CD4-positive, alpha-beta T cell (primary cell): ENCODE data around the gene NEK1. TPM values are rescaled to one million over a fixed set of nuclear protein-coding genes. Genes with fewer than 3 reads are reported as not detected.

Experiments
- ATAC-seq: fragments of 200-7000 bp; cut with Tn5 transposase; one replicate; pipeline ENCODE4 v1.10.0; 2022; ENCODE audit warnings: mild to moderate bottlenecking; ENCODE audit not compliant: poor library complexity
- CTCF ChIA-PET: fragments of 350-600 bp; sonication (Branson Sonifier 250); formaldehyde crosslinking; loops from one replicate; lab custom pipeline; 2021; ENCODE audit warnings: antibody characterized with exemption, inconsistent platforms; lab: Charles Lee
- POLR2A ChIA-PET: fragments of 350-600 bp; sonication (Branson Sonifier 250); formaldehyde crosslinking; loops from one replicate; lab custom pipeline; 2021; ENCODE audit warnings: antibody characterized with exemption, inconsistent platforms; lab: Charles Lee
- DNase-seq, 14 experiments: peaks; one replicate each; pipeline ENCODE4 v3.0.0-alpha.2; 2013 to 2020; ENCODE audit warnings: mixed read lengths in 2 of 14
- H3K27ac ChIP-seq, 2 donors: one replicate each; pipeline versions ENCODE4 v1.5.1 to v1.7.0; 2013; ENCODE audit warnings: low read length in 2 of 2, low read depth in 1 of 2, mild to moderate bottlenecking in 1 of 2
- H3K27me3 ChIP-seq, 2 experiments: 1 replicate in 1 of 2; 2 replicates in 1 of 2; pipeline versions ENCODE4 v1.6.1 to v1.7.0; 2013; ENCODE audit warnings: low read length in 2 of 2, control low read depth in 1 of 2, mild to moderate bottlenecking in 1 of 2, moderate library complexity in 1 of 2; ENCODE audit not compliant: insufficient read depth in 2 of 2, control insufficient read depth in 1 of 2
- H3K36me3 ChIP-seq: one replicate; pipeline ENCODE4 v1.6.1; 2013; ENCODE audit warnings: low read length, control low read depth; ENCODE audit not compliant: insufficient read depth
- H3K4me1 ChIP-seq: one replicate; pipeline ENCODE4 v1.6.1; 2013; ENCODE audit warnings: low read length, control low read depth; ENCODE audit not compliant: insufficient read depth
- H3K4me3 ChIP-seq: one replicate; pipeline ENCODE4 v1.5.1; 2013; ENCODE audit warnings: mild to moderate bottlenecking, low read length, moderate library complexity
- H3K9me3 ChIP-seq, 2 experiments: 1 replicate in 1 of 2; 2 replicates in 1 of 2; pipeline versions ENCODE4 v1.6.1 to v1.7.0; 2013; ENCODE audit warnings: low read length in 2 of 2, mild to moderate bottlenecking in 2 of 2, control low read depth in 1 of 2, moderate library complexity in 1 of 2; ENCODE audit not compliant: control insufficient read depth in 1 of 2, insufficient read depth in 1 of 2
- H3K27ac Mint-ChIP-seq: one replicate; pipeline ENCODE4 v1.8.0; 2020; ENCODE audit warnings: mixed read lengths
- H3K27me3 Mint-ChIP-seq: one replicate; pipeline ENCODE4 v1.8.0; 2021; ENCODE audit warnings: mixed read lengths
- H3K36me3 Mint-ChIP-seq: one replicate; pipeline ENCODE4 v1.8.0; 2021; ENCODE audit warnings: low read depth, mixed read lengths
- H3K4me1 Mint-ChIP-seq: one replicate; pipeline ENCODE4 v1.8.0; 2021; ENCODE audit warnings: low read depth, mixed read lengths
- H3K4me3 Mint-ChIP-seq: one replicate; pipeline ENCODE4 v1.8.0; 2020; ENCODE audit warnings: mild to moderate bottlenecking, mixed read lengths
- H3K9me3 Mint-ChIP-seq: one replicate; pipeline ENCODE4 v1.8.0; 2020; ENCODE audit warnings: mixed read lengths
- intact Hi-C, 2 experiments: fragments of 100-400 bp; cut with DNase I in 1 of 2; cut with micrococcal nuclease in 1 of 2; formaldehyde crosslinking; loops; one replicate each; pipeline versions ENCODE4 v1.15.1 to v1.9.0; 2023 to 2025; cut with DNase I, micrococcal nuclease
- total RNA-seq, 174 experiments: library from RNA in 2 of 174; stranded (reverse) in 2 of 174; gene quantifications; one replicate each; pipeline ENCODE4 v1.2.3 and lab custom pipeline; 2021 to 2026
- TF ChIP-seq, protein P1 (sequence below): fragments of 200-600 bp; IDR thresholded peaks from one replicate; pipeline ENCODE4 v1.8.0; 2022; ENCODE audit warnings: antibody characterized with exemption, mild to moderate bottlenecking

The NEK1 gene
- total RNA-seq, 2 experiments from 2014 or later, result 9.5 to 10.2 TPM

DNA sequence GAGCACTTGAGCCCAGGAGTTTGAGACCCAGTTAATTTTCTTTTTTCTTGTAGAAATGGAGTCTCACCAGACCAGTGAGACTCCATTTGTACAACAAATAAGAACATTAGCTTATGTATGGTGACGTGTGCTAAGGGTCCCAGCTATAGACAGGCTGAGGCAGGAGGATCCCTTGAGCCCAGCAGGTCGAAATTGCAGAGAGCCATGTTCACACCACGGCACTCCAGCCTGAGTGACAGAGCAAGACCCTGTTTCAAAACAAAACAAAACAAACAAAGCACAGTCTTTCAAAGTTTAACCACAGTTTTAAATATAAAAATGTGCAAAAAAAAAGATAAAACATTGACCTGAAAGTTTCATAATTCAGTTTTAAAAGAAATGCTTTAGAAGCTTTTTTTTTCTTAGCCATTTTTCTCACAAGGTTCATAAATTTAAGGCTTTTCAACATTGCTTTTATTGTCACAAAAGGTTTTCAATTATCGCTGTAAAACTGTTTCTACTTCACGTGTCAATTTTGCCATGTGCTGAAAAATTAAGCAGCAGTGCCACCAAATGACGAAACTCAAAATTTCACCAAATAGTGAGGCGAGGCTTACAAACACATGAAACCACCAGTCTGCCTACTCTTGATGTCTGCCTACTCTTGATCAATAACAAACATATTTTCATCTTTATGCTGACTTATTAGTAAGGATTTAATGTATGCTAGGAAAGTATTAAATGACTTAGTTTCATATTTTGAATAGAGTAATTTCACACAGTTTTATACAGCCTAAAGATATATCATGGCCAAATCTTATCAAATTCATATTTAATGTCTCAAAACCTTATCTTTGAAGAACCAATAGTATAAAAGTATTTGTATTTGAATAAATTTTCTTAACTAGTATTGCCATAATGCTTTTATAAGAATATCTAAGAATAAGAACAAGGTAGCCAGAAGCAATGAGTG, 126.3 kb downstream of the NEK1 start:
- H3K4me3 ChIP-seq, result no peak overlapping the region
- no peaks in the 10 kb centered on the region for H3K27me3 Mint-ChIP-seq
- H3K9me3 Mint-ChIP-seq, result no peaks in the 10 kb centered on the region
- ChIA-PET POLR2A (no interaction called here), CTCF (no interaction called here)
- no peaks in the 10 kb centered on the region for H3K4me1 ChIP-seq
- no peak overlapping the region for H3K4me3 Mint-ChIP-seq
- intact Hi-C loops, result loop anchor here (1.0 to 10.0 kb wide), 5 partner anchors 491 to 1304 kb away; no protein-coding TSS in a partner anchor
- ATAC-seq (no peak), DNase-seq (peak in 6 of 14 experiments; percentile 5 to 57 (median 38))
- no peaks in the 10 kb centered on the region for H3K9me3 ChIP-seq
- no peaks in the 10 kb centered on the region for H3K4me1 Mint-ChIP-seq
- no peaks in the 10 kb centered on the region for H3K27me3 ChIP-seq
- no peak overlapping the region for H3K27ac ChIP-seq
- H3K36me3 ChIP-seq, result peaks cover 2% of the 10 kb centered on the region
- H3K36me3 Mint-ChIP-seq, result peaks cover 12% of the 10 kb centered on the region
- TF ChIP-seq, protein P1, sequence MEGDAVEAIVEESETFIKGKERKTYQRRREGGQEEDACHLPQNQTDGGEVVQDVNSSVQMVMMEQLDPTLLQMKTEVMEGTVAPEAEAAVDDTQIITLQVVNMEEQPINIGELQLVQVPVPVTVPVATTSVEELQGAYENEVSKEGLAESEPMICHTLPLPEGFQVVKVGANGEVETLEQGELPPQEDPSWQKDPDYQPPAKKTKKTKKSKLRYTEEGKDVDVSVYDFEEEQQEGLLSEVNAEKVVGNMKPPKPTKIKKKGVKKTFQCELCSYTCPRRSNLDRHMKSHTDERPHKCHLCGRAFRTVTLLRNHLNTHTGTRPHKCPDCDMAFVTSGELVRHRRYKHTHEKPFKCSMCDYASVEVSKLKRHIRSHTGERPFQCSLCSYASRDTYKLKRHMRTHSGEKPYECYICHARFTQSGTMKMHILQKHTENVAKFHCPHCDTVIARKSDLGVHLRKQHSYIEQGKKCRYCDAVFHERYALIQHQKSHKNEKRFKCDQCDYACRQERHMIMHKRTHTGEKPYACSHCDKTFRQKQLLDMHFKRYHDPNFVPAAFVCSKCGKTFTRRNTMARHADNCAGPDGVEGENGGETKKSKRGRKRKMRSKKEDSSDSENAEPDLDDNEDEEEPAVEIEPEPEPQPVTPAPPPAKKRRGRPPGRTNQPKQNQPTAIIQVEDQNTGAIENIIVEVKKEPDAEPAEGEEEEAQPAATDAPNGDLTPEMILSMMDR, result peak; percentile 62
- no peak overlapping the region for H3K27ac Mint-ChIP-seq

DNA sequence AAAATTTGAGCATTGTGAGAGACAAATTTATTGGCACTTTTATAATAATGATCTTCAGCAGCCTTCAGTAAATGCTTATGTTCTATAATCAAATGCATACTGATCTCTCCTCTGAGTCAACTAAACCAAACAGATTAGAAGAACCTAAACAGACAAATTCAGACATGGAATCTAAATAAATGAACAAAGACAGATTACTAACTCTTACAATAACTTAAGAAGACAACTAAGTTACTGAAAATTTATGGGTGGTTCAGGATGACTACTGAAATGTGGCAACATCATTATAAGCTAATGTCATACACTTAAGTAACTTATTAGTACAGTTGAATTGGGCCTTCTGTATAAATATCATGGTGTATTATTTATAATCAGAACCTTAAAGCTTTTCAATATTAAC, 127.3 kb downstream of the NEK1 start:
- POLR2A ChIA-PET, result no interaction called here
- no peak for ATAC-seq
- CTCF ChIA-PET, result no interaction called here

DNA sequence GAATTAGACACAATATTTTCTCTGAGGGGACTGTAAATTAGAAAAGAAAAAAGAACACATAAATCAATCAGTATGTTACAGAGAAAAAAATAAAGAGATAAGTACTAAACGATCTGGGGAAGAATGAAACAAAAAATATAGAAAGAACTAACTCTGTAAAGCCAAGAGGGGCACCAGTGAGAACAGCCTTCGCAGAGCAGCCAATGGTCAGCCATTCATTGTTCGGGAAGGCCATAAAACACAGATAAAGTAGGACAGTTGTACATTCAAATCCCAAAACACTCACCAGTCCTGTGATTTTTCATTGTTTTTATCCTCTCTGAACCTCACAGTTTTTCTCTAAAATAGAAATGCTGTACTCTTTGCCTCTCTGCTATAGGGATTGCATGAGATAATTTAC, 127.9 kb downstream of the NEK1 start:
- Histone ChIP-seq H3K4me3 (no peak overlapping the region), H3K4me1 (no peaks in the 10 kb centered on the region), H3K27me3 (no peaks in the 10 kb centered on the region), H3K36me3 (no peaks in the 10 kb centered on the region), H3K9me3 (no peaks in the 10 kb centered on the region), H3K27ac (no peak overlapping the region)
- intact Hi-C loops, result loop anchor here in 1 of 2 experiments (10.0 kb wide), 2 partner anchors 490 to 970 kb away; no protein-coding TSS in a partner anchor
- Mint-ChIP-seq H3K36me3 (peaks cover 19% of the 10 kb centered on the region), H3K9me3 (no peaks in the 10 kb centered on the region), H3K4me3 (no peak overlapping the region), H3K4me1 (no peaks in the 10 kb centered on the region), H3K27ac (no peak overlapping the region), H3K27me3 (no peaks in the 10 kb centered on the region)
- ChIA-PET CTCF (no interaction called here), POLR2A (no interaction called here)
- TF ChIP-seq, protein P1, result no peak
- DNase-seq, result no peak
- no peak for ATAC-seq

More for the DNA sequence above, 127.3 kb downstream of the NEK1 start:
- intact Hi-C loops, result loop anchor here (5.0 to 10.0 kb wide), 3 partner anchors 490 to 1303 kb away; no protein-coding TSS in a partner anchor
- no peak overlapping the region for H3K4me3 ChIP-seq
- H3K36me3 ChIP-seq, result peaks cover 2% of the 10 kb centered on the region
- H3K9me3 Mint-ChIP-seq, result no peaks in the 10 kb centered on the region
- TF ChIP-seq, protein P1, result no peak
- H3K4me1 Mint-ChIP-seq, result no peaks in the 10 kb centered on the region
- H3K9me3 ChIP-seq, result no peaks in the 10 kb centered on the region
- H3K36me3 Mint-ChIP-seq, result peaks cover 15% of the 10 kb centered on the region
- no peak overlapping the region for H3K27ac Mint-ChIP-seq
- DNase-seq, result no peak
- H3K27me3 Mint-ChIP-seq, result no peaks in the 10 kb centered on the region
- no peak overlapping the region for H3K4me3 Mint-ChIP-seq
- no peaks in the 10 kb centered on the region for H3K4me1 ChIP-seq
- H3K27ac ChIP-seq, result no peak overlapping the region
- H3K27me3 ChIP-seq, result no peaks in the 10 kb centered on the region
